GM23338 (cell line): ENCODE measurements around the gene JKAMP. TPM values are rescaled to one million over a fixed set of nuclear protein-coding genes. Genes with fewer than 3 reads are reported as not detected.
"Not testable (repeated sequence)": the region's sequence is repeated elsewhere in the genome, so short reads cannot be mapped to it uniquely, and the experiment has no call there.

Experiments used
- ATAC-seq: fragments of 200-7000 bp; cut with Tn5 transposase; 3 replicates; pipeline ENCODE4 v1.9.1; 2020
- DNase-seq: peaks from one replicate; pipeline ENCODE4 v3.0.0-alpha.2; 2015; ENCODE audit warnings: low spot score
- H2AFZ ChIP-seq: fragments of 200-600 bp; sonication (generic); 2 replicates; pipeline ENCODE4 v1.8.0; 2016; ENCODE audit warnings: antibody characterized with exemption, mild to moderate bottlenecking, moderate library complexity
- H3F3A ChIP-seq: fragments of 200-600 bp; sonication (generic); replicated peaks from 2 replicates; pipeline ENCODE4 v1.8.0; 2017; ENCODE audit warnings: antibody characterized with exemption, mixed run types, low read depth
- H3K27ac ChIP-seq: fragments of 200-600 bp; sonication (generic); 2 replicates; pipeline ENCODE4 v1.6.1; 2016; ENCODE audit warnings: low read depth
- H3K27me3 ChIP-seq: fragments of 200-600 bp; sonication (generic); 2 replicates; pipeline ENCODE4 v1.8.0; 2016; ENCODE audit warnings: mild to moderate bottlenecking, mixed run types, moderate library complexity; ENCODE audit not compliant: insufficient read depth
- H3K36me3 ChIP-seq: fragments of 200-600 bp; sonication (generic); 2 replicates; pipeline ENCODE4 v1.8.0; 2016; ENCODE audit warnings: mild to moderate bottlenecking; ENCODE audit not compliant: insufficient read depth
- H3K4me1 ChIP-seq: fragments of 200-600 bp; sonication (generic); 2 replicates; pipeline ENCODE4 v1.8.0; 2016; ENCODE audit warnings: mild to moderate bottlenecking, moderate library complexity; ENCODE audit not compliant: insufficient read depth
- H3K4me2 ChIP-seq: fragments of 200-600 bp; sonication (generic); 2 replicates; pipeline ENCODE4 v1.7.1; 2017; ENCODE audit warnings: mixed run types
- H3K4me3 ChIP-seq: fragments of 200-600 bp; sonication (generic); 2 replicates; pipeline ENCODE4 v1.6.1; 2016; ENCODE audit warnings: mixed run types
- H3K79me2 ChIP-seq: fragments of 200-600 bp; sonication (generic); replicated peaks from 2 replicates; pipeline ENCODE4 v1.8.0; 2017; ENCODE audit warnings: mild to moderate bottlenecking; ENCODE audit not compliant: insufficient read depth
- H3K9me2 ChIP-seq: fragments of 200-600 bp; sonication (generic); 2 replicates; pipeline ENCODE4 v1.8.0; 2017; ENCODE audit not compliant: insufficient read depth
- H4K20me1 ChIP-seq: fragments of 200-600 bp; sonication (generic); replicated peaks from 2 replicates; pipeline ENCODE4 v1.8.0; 2017; ENCODE audit warnings: mild to moderate bottlenecking; ENCODE audit not compliant: insufficient read depth
- H3K27ac Mint-ChIP-seq: 2 replicates; pipeline ENCODE4 v1.8.0; 2020; ENCODE audit warnings: inconsistent platforms, mild to moderate bottlenecking, moderate library complexity, mixed read lengths
- H3K27me3 Mint-ChIP-seq: 3 replicates; pipeline ENCODE4 v1.8.0; 2022; ENCODE audit warnings: low read depth, mild to moderate bottlenecking, moderate library complexity, mixed read lengths, inconsistent platforms; ENCODE audit not compliant: insufficient read depth, poor library complexity
- H3K36me3 Mint-ChIP-seq: 3 replicates; pipeline ENCODE4 v1.8.0; 2021; ENCODE audit warnings: low read depth, mild to moderate bottlenecking, inconsistent platforms, moderate library complexity, mixed read lengths
- H3K4me1 Mint-ChIP-seq: 3 replicates; pipeline ENCODE4 v1.8.0; 2020; ENCODE audit warnings: mild to moderate bottlenecking, inconsistent platforms, mixed read lengths
- H3K4me3 Mint-ChIP-seq: 3 replicates; pipeline ENCODE4 v1.8.0; 2021; ENCODE audit warnings: moderate library complexity, mild to moderate bottlenecking, inconsistent platforms, mixed read lengths
- H3K9me3 Mint-ChIP-seq: 3 replicates; pipeline ENCODE4 v1.8.0; 2020; ENCODE audit warnings: moderate library complexity, mild to moderate bottlenecking, inconsistent platforms, mixed read lengths
- CREB1 ChIP-seq: fragments of 250-450 bp; sonication (Bioruptor Pico); IDR thresholded peaks from 2 replicates; pipeline ENCODE4 v1.5.0; 2020; ENCODE audit warnings: low read depth, mild to moderate bottlenecking, moderate library complexity
- CTCF ChIP-seq, 2 experiments: fragments of 200-600 bp in 1 of 2; sonication (generic) in 1 of 2; conservative IDR thresholded peaks; 2 replicates each; pipeline versions ENCODE4 v1.5.1 to v1.6.1; 2016 to 2017; ENCODE audit warnings: antibody characterized with exemption in 2 of 2, low read depth in 2 of 2, mild to moderate bottlenecking in 2 of 2, moderate library complexity in 1 of 2
- ETS1 ChIP-seq: IDR thresholded peaks from 2 replicates; pipeline ENCODE4 v1.6.1; 2016; ENCODE audit warnings: antibody characterized with exemption
- EZH2 ChIP-seq: fragments of 200-600 bp; sonication (generic); IDR thresholded peaks from one replicate; pipeline ENCODE4 v1.8.0; 2017; ENCODE audit warnings: antibody characterized with exemption, mild to moderate bottlenecking, low read depth; ENCODE audit not compliant: unreplicated experiment
- EZH2phosphoT487 ChIP-seq: fragments of 200-600 bp; sonication (generic); IDR thresholded peaks from one replicate; pipeline ENCODE4 v1.8.1; 2018; ENCODE audit warnings: antibody characterized with exemption; ENCODE audit not compliant: unreplicated experiment
- STAT1 ChIP-seq: IDR thresholded peaks from one replicate; pipeline ENCODE4 v1.6.1; 2016; ENCODE audit warnings: antibody characterized with exemption; ENCODE audit not compliant: unreplicated experiment
- ZNF114 ChIP-seq: fragments of 250-450 bp; sonication (Bioruptor Pico); IDR thresholded peaks from 2 replicates; pipeline ENCODE4 v1.5.0; 2020; ENCODE audit warnings: mild to moderate bottlenecking, moderate library complexity
- ZNF331 ChIP-seq: fragments of 250-450 bp; sonication (Bioruptor Pico); IDR thresholded peaks from 2 replicates; pipeline ENCODE4 v1.5.0; 2020; ENCODE audit warnings: low read depth, mild to moderate bottlenecking, moderate library complexity
- ZNF462 ChIP-seq: fragments of 250-450 bp; sonication (Bioruptor Pico); IDR thresholded peaks from 2 replicates; pipeline ENCODE4 v1.5.0; 2020; ENCODE audit warnings: mild to moderate bottlenecking, moderate library complexity
- polyA plus RNA-seq: library from polyadenylated mRNA; unstranded; fragments of >200 nt; fragmentation: Nextera tagmentation; extraction: Ambion mirVana; gene quantifications from 2 replicates; pipeline ENCODE4 v1.2.1, GENCODE V29; 2016
- total RNA-seq: library from RNA; depleted of rRNA; stranded (reverse); fragments of >200 nt; shearing (Covaris generic); gene quantifications from 2 replicates; pipeline ENCODE4 v1.2.3, GENCODE V29; 2014

JKAMP gene
- total and polyA plus RNA-seq, 2 experiments from 2014 or later: 31.6 to 66.8 TPM

DNA sequence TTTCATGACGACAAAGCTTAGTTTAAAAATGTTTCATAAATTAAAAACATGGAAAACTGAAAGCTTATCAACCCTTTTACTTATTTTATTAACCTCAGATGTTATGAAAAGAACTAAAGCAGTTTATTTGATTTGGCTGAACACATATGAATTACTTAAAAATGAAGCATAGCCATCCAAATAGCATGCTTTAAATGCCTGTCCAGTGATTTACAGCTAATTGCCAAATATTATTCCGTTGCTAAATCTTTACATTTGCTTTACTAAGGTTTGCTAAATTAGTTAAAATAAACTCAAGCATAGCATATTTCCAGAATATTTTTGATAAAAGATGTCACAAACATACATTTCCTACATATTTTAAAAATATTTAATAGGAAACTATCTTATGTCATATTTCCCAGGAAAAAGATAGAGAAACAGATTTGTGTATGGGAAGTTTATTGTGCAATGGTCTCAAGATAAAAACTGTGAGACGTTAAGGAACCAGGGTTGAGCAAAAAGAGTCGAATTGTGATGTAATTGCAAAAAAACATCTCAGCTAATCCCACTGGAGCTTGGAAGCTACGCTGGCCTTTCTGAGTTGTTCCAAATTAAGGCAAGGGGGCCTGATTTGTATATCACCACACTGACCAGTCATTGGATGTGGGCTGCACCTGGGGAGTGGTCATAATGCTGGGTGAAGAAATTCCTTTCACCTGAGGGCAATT lies 44.9 kb upstream of the JKAMP start (continued):
- TF ChIP-seq ZNF462 (CRISPR knock-in tag): no peak
- no peak for TF ChIP-seq CREB1 (CRISPR knock-in tag)
- no peak for TF ChIP-seq ZNF114 (CRISPR knock-in tag)

GRCh38 chr14:59448673-59449072 lies 35.6 kb upstream of the JKAMP start:
- not testable (repeated sequence) for H3K9me2 ChIP-seq, H3K4me3 Mint-ChIP-seq, H3K36me3 Mint-ChIP-seq, H3K27ac Mint-ChIP-seq, DNase-seq, H3K4me1 Mint-ChIP-seq, H3K27ac ChIP-seq, H3K4me2 ChIP-seq, H4K20me1 ChIP-seq, H3K79me2 ChIP-seq, H3K4me1 ChIP-seq, H3K27me3 ChIP-seq, H3K36me3 ChIP-seq, H2AFZ ChIP-seq, ATAC-seq, H3F3A ChIP-seq, H3K9me3 Mint-ChIP-seq, H3K27me3 Mint-ChIP-seq, H3K4me3 ChIP-seq

- Histone ChIP-seq H2AFZ (no peak overlapping the region), H3K4me2 (no peak overlapping the region), H4K20me1 (no peaks in the 10 kb centered on the region), H3K36me3 (no peaks in the 10 kb centered on the region), H3K27me3 (no peaks in the 10 kb centered on the region), H3K27ac (no peak overlapping the region), H3F3A (no peaks in the 10 kb centered on the region), H3K4me1 (no peaks in the 10 kb centered on the region), H3K9me2 (no peaks in the 10 kb centered on the region), H3K79me2 (no peaks in the 10 kb centered on the region), H3K4me3 (no peak overlapping the region)
- Mint-ChIP-seq H3K36me3 (no peaks in the 10 kb centered on the region), H3K27me3 (peaks cover 2% of the 10 kb centered on the region), H3K4me1 (no peaks in the 10 kb centered on the region; the same call in 2 of the 3 replicates), H3K27ac (no peak overlapping the region), H3K9me3 (no peaks in the 10 kb centered on the region), H3K4me3 (no peak overlapping the region)
- DNase-seq (no peak), ATAC-seq (no peak)
- TF ChIP-seq EZH2phosphoT487 (no peak), ZNF331 (CRISPR knock-in tag) (no peak), ETS1 (no peak), ZNF114 (CRISPR knock-in tag) (no peak), EZH2 (no peak), STAT1 (no peak), CTCF (conservative IDR thresholded peaks at IDR 0.05; ENCODE audit: low read depth in 2 of 2) (no peak)
These were observed 33.6 kb upstream of the JKAMP start for GRCh38 chr14:59450716-59451115.
